Tibial nerve (tissue), 4 donors: ENCODE measurements around the gene HCK. TPM values are rescaled to one million over a fixed set of nuclear protein-coding genes. Genes with fewer than 3 reads are reported as not detected.
"Not testable (repeated sequence)": the region's sequence is repeated elsewhere in the genome, so short reads cannot be mapped to it uniquely, and the experiment has no call there.

ENCODE experiments used
- DNase-seq, 2 donors: peaks; one replicate each; pipeline ENCODE4 v3.0.0-alpha.2; 2019; ENCODE audit warnings: low spot score in 2 of 2
- H3K27ac ChIP-seq, 4 donors: fragments of 200-600 bp; sonication (generic) in 3 of 4; one replicate each; pipeline ENCODE4 v1.5.1; 2017 to 2019; ENCODE audit warnings: mild to moderate bottlenecking in 1 of 4
- H3K27me3 ChIP-seq, 2 donors: fragments of 200-600 bp; sonication (generic) in 1 of 2; one replicate each; pipeline versions ENCODE4 v1.5.1 to v1.6.0; 2017 to 2019
- H3K36me3 ChIP-seq, 3 donors: fragments of 200-600 bp; sonication (generic); one replicate each; pipeline ENCODE4 v1.5.1; 2018 to 2019
- H3K4me1 ChIP-seq, 4 donors: fragments of 200-600 bp; sonication (generic) in 3 of 4; one replicate each; pipeline ENCODE4 v1.5.1; 2017 to 2019
- H3K4me3 ChIP-seq, 4 donors: fragments of 200-600 bp; sonication (generic) in 3 of 4; one replicate each; pipeline ENCODE4 v1.5.1; 2017 to 2019; ENCODE audit warnings: mild to moderate bottlenecking in 1 of 4, moderate library complexity in 1 of 4
- H3K9me3 ChIP-seq, 4 donors: fragments of 200-600 bp; sonication (generic) in 3 of 4; one replicate each; pipeline ENCODE4 v1.5.1; 2017 to 2019
- CTCF ChIP-seq, 5 experiments: fragments of 200-600 bp in 3 of 5; fragments of 450-650 bp in 2 of 5; sonication (generic) in 3 of 5; IDR thresholded peaks; one replicate each; pipeline ENCODE4 v1.5.1; 2016 to 2019; ENCODE audit warnings: antibody characterized with exemption in 5 of 5, mild to moderate bottlenecking in 3 of 5, moderate library complexity in 2 of 5
- EP300 ChIP-seq, 2 donors: sonication (generic); formaldehyde crosslinking; IDR thresholded peaks; one replicate each; pipeline ENCODE4 v1.6.1; 2017; ENCODE audit warnings: antibody characterized with exemption in 2 of 2, mild to moderate bottlenecking in 1 of 2
- POLR2A ChIP-seq, 2 donors: fragments of 450-650 bp; IDR thresholded peaks; one replicate each; pipeline ENCODE4 v1.6.1; 2017; ENCODE audit warnings: antibody characterized with exemption in 2 of 2, mild to moderate bottlenecking in 2 of 2, moderate library complexity in 2 of 2
- WGBS, 2 donors: methylation state at CpG; one replicate each; pipeline ENCODE4 v1.1.5; 2018; 5-methylcytosine and 5-hydroxymethylcytosine counted together
- total RNA-seq, 4 donors: library from RNA; depleted of rRNA; stranded (reverse); fragments of >200 nt; gene quantifications; one replicate each; pipeline ENCODE4 v1.1.0, GENCODE V29; 2016

HCK gene
- total RNA-seq, 4 donors from 2014 or later: 10.5 to 47.4 (median 13.7) TPM

DNA sequence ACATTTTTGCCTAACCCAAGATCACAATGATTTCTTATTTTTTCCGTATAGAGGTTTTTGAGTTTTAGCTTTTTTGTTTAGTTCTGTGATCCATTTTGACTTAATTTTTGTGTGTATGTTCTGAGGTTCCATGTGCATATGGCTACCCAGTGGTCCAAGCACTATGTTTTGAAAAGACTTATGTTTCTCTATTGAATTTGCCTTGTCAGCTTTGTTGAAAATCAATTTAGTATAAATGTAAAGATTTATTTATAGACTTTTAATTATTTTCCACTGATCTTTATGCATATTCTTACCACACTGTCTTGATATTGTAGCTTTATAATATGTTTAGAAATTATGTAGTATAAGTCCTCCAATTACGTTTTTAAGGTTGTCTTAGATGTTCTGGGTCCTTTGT, 67.7 kb downstream of the HCK start:
- Histone ChIP-seq H3K4me3 (no peak overlapping the region), H3K27ac (no peak overlapping the region), H3K9me3 (no peaks in the 10 kb centered on the region), H3K27me3 (no peaks in the 10 kb centered on the region), H3K4me1 (peaks cover 0 to 32% (median 2%) of the 10 kb centered on the region in 4 donors), H3K36me3 (peaks cover 0 to 3% (median 0%) of the 10 kb centered on the region in 3 donors)
- WGBS, 2 donors: 98% methylated on average over 2 of the region's 2 CpGs
- DNase-seq: no peak
- TF ChIP-seq CTCF (IDR thresholded peaks at IDR 0.05) (no peak), EP300 (IDR thresholded peaks at IDR 0.05) (no peak), POLR2A (IDR thresholded peaks at IDR 0.05) (no peak)

DNA sequence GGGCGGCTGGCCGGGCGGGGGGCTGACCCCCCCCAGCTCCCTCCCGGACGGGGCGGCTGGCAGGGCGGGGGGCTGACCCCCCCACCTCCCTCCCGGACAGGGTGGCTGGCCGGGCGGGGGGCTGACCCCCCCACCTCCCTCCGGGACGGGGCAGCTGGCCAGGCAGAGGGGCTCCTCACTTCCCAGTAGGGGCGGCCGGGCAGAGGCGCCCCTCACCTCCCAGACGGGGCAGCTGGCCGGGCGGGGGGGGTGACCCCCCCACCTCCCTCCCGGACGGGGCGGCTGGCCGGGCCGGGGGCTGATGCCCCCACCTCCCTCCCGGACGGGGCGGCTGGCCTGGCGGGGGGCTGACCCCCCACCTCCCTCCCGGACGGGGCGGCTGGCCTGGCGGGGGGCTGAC, 69.9 kb downstream of the HCK start:
- H3K9me3 ChIP-seq, H3K4me3 ChIP-seq, H3K27ac ChIP-seq, H3K27me3 ChIP-seq, H3K36me3 ChIP-seq, DNase-seq: not testable (repeated sequence)
- WGBS, 2 donors: no CpG with 5 or more reads among the region's 31 CpGs
- peaks cover 0 to 13% (median 2%) of the 10 kb centered on the region in 4 donors for H3K4me1 ChIP-seq

- no peaks in the 10 kb centered on the region for H3K9me3 ChIP-seq
- no peak overlapping the region for H3K4me3 ChIP-seq
- peaks cover 0 to 9% (median 0%) of the 10 kb centered on the region in 3 donors for H3K36me3 ChIP-seq
- H3K4me1 ChIP-seq: peaks cover 0 to under 1% (median 0%) of the 10 kb centered on the region in 4 donors
- 100% methylated on average over 1 to 4 of the region's 4 CpGs for WGBS, 2 donors
- H3K27me3 ChIP-seq: no peaks in the 10 kb centered on the region
- no peak overlapping the region for H3K27ac ChIP-seq
- TF ChIP-seq EP300 (IDR thresholded peaks at IDR 0.05) (no peak), CTCF (IDR thresholded peaks at IDR 0.05) (no peak), POLR2A (IDR thresholded peaks at IDR 0.05) (no peak)
- no peak for DNase-seq
These were observed 71.0 kb downstream of the HCK start for GRCh38 chr20:32123088-32123487.

DNA sequence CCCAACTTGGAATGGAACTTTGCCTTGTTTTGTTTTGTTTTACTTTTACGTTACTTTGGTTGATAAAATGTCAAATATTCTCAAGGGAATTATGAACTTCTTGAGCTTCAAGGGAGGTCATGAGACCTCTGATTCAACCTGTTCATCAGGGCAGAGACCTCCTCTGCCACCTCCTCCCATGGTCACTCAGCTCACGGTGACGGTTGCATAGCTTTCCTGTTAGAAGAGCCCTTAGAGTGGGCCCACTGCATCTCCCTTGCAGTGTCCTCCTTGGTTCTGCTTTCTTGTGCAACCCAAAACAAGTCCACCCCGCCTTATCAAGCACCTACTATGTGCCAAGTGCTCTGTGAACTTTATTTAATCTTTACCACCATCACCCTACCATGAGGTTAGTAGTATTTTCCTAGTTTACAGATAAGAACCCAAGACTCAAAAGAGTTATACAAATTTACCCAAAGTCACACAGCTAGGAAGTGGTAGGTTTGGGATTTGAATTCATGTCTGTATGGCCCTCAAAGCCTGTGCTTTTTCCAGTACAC, 72.9 kb downstream of the HCK start:
- Histone ChIP-seq H3K27me3 (no peaks in the 10 kb centered on the region), H3K4me1 (no peaks in the 10 kb centered on the region), H3K9me3 (no peaks in the 10 kb centered on the region), H3K27ac (no peak overlapping the region), H3K4me3 (no peak overlapping the region), H3K36me3 (peaks cover 0 to 9% (median 0%) of the 10 kb centered on the region in 3 donors)
- 90 to 91% methylated on average over 4 of the region's 4 CpGs for WGBS, 2 donors
- TF ChIP-seq EP300 (IDR thresholded peaks at IDR 0.05): no peak
- DNase-seq: no peak

- DNase-seq: no peak
- H3K4me1 ChIP-seq: peaks cover 0 to 3% (median 0%) of the 10 kb centered on the region in 4 donors
- WGBS, 2 donors: 94 to 95% methylated on average over 5 of the region's 5 CpGs
- H3K9me3 ChIP-seq: no peaks in the 10 kb centered on the region
- TF ChIP-seq POLR2A (IDR thresholded peaks at IDR 0.05): no peak
- H3K27ac ChIP-seq: no peak overlapping the region
- no peaks in the 10 kb centered on the region for H3K27me3 ChIP-seq
- H3K4me3 ChIP-seq: no peak overlapping the region
- H3K36me3 ChIP-seq: peaks cover 0 to 9% (median 0%) of the 10 kb centered on the region in 3 donors
These were observed 73.5 kb downstream of the HCK start for GRCh38 chr20:32125506-32125905.

DNA sequence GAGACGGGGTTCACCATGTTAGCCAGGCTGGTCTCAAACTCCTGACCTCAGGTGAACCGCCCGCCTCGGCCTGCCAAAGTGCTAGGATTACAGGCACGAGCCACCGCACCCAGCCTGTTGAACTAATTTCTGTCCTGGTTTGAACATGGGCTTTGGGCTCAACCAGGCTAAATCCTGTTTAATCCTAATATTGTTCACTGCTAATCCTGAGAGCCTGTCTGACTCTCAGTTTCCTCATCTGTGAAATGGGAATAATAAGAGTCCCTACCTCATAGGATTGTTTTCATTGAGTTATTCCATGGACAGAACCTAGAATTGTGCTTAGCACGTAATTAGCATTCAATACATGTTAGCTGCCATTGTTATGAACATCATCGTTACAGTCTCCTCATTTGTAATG, 74.9 kb downstream of the HCK start:
- no peak for DNase-seq
- TF ChIP-seq CTCF (IDR thresholded peaks at IDR 0.05) (no peak), EP300 (IDR thresholded peaks at IDR 0.05) (no peak), POLR2A (IDR thresholded peaks at IDR 0.05) (no peak)
- Histone ChIP-seq H3K36me3 (peaks cover 0 to 9% (median 0%) of the 10 kb centered on the region in 3 donors), H3K4me3 (no peak overlapping the region), H3K27me3 (no peaks in the 10 kb centered on the region), H3K4me1 (peaks cover 0 to 7% (median 0%) of the 10 kb centered on the region in 4 donors), H3K9me3 (no peaks in the 10 kb centered on the region), H3K27ac (no peak overlapping the region)
- WGBS, 2 donors: 78 to 94% methylated on average over 8 of the region's 8 CpGs

DNA sequence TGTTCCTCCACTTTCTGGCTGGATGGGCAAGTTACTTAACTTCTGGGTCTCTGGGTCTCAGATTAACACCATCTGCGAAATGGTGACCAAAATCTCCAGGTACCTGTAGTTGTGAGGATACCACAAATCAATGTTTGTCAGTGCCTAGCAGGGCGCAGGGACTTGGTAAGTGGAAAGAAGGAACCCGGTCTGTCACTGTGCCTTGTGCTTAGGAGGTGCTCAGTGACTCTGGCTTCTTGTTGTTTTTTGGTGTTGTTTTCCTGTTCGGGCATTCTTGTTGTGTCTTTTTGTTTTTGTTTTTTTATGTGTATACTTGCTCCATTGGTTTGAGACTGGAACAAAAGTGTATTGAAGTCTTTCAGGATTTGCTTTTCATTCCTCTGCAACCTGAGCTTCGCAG, 75.3 kb downstream of the HCK start:
- 76 to 79% methylated on average over 5 of the region's 5 CpGs for WGBS, 2 donors
- Histone ChIP-seq H3K4me3 (no peak overlapping the region), H3K36me3 (peaks cover 0 to 9% (median 0%) of the 10 kb centered on the region in 3 donors), H3K9me3 (no peaks in the 10 kb centered on the region), H3K27me3 (no peaks in the 10 kb centered on the region), H3K27ac (no peak overlapping the region), H3K4me1 (peaks cover 0 to 7% (median 0%) of the 10 kb centered on the region in 4 donors)
- DNase-seq: no peak
- TF ChIP-seq CTCF (IDR thresholded peaks at IDR 0.05) (no peak), POLR2A (IDR thresholded peaks at IDR 0.05) (no peak), EP300 (IDR thresholded peaks at IDR 0.05) (no peak)
